ENCODE data around the gene RBM38. TPM values are rescaled to one million over a fixed set of nuclear protein-coding genes. Genes with fewer than 3 reads are reported as not detected.

RBM38 gene
- total and polyA plus RNA-seq, 10 of the 15 experiments (the other 5 are each of a cell fraction or from before 2014, with no cell fraction given), result 0.32 to 118 (median 25.2) TPM

DNA sequence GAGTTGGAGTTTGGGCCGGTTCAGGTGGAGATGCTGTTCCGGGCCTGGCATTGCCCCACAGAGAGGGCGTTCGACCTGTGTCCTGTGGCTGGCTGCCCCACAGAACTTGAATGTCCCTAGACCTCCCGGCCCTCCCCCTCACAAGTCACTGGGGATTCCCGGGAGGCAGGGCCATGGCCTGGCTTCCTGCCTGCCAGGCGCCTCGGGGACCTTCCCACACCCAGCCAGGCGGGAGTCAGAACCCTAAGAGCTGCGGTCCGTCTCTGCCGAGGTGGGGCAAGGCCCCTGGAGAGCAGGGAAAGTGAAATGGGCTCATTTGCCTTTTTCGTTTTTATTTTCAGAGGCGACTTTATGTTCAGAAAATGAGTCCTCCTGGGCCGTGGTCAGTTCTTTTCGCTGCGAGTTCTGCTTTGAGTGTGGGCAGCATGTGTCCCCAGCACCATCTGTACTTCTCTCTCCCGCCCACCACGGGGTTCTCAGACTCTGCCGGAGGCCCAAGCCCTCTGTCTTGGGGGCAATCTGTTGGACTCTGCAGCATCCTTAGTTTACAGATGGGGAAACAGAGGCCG, 8.5 kb downstream of the RBM38 start (continued):
- TF ChIP-seq, protein P1, sequence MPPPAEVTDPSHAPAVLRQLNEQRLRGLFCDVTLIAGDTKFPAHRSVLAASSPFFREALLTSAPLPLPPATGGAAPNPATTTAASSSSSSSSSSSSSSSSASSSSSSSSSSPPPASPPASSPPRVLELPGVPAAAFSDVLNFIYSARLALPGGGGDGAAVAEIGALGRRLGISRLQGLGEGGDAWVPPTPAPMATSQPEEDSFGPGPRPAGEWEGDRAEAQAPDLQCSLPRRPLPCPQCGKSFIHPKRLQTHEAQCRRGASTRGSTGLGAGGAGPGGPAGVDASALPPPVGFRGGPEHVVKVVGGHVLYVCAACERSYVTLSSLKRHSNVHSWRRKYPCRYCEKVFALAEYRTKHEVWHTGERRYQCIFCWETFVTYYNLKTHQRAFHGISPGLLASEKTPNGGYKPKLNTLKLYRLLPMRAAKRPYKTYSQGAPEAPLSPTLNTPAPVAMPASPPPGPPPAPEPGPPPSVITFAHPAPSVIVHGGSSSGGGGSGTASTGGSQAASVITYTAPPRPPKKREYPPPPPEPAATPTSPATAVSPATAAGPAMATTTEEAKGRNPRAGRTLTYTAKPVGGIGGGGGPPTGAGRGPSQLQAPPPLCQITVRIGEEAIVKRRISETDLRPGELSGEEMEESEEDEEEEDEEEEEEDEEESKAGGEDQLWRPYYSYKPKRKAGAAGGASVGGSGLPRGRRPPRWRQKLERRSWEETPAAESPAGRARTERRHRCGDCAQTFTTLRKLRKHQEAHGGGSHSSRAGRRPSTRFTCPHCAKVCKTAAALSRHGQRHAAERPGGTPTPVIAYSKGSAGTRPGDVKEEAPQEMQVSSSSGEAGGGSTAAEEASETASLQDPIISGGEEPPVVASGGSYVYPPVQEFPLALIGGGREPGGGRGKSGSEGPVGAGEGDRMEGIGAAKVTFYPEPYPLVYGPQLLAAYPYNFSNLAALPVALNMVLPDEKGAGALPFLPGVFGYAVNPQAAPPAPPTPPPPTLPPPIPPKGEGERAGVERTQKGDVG (CRISPR knock-in tag; IDR thresholded peaks at IDR 0.05), result no peak
- TF ChIP-seq NRF1 (conservative IDR thresholded peaks at IDR 0.05; ENCODE audit: low read depth, low read length) (no peak), RAD51 (IDR thresholded peaks at IDR 0.05) (no peak), SMAD1 (IDR thresholded peaks at IDR 0.05; ENCODE audit: low read depth, partially characterized antibody) (peak; percentile 18), MEF2B (IDR thresholded peaks at IDR 0.05; ENCODE audit: partially characterized antibody, poor library complexity, severe bottlenecking) (peak; percentile 90), GATAD2B (conservative IDR thresholded peaks at IDR 0.05; ENCODE audit: low read depth) (peak; percentile 80), TBL1XR1 (IDR thresholded peaks at IDR 0.05; ENCODE audit: low read depth, low read length) (peak; percentile 90), SMARCA5 (IDR thresholded peaks at IDR 0.05) (no peak)

DNA sequence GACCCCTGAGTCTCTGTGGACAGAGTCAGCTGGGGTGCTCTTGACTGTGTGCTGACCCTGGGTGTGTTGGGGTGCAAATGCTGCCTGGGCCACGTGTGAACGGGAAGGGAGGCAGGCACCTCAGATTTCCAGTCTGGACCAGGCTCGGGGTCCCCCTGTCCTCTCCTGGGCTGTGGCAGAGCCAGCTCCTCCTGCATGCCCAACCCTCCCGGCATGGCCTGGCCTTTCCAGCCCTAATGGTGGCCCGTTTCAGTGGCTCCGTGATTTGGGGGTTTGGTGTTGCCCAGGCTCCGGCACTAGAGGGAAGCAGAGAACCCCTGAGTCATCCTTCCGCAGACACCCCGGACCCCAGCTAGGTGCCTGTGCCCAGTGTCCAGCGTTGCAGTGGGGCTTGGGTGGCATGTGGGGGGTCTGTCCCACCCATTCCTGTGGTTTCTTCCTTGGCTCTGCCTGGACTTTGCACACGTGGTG, 9.1 kb downstream of the RBM38 start:
- peak; percentile 33 for ATAC-seq
- ChIA-PET SMC1A (ENCODE audit: uncharacterized antibody, unreplicated experiment) (interaction anchor here (0.7 to 4.7 kb wide), 15 partner anchors 10 to 219 kb away, joined by 3 to 29 read pairs (median 5); partner anchors contain the start of gene RBM38), CTCF (interaction anchor here (0.6 to 4.4 kb wide), 11 partner anchors 11 to 102 kb away, joined by 3 to 28 read pairs (median 8); no protein-coding TSS in a partner anchor), POLR2A (interaction anchor here (1.2 to 6.9 kb wide), 4 partner anchors 11 to 76 kb away, joined by 4 to 58 read pairs (median 12); partner anchors contain the start of gene RBM38), RAD21 (ENCODE audit: unreplicated experiment) (interaction anchor here (0.7 to 4.8 kb wide), 13 partner anchors 10 to 106 kb away, joined by 3 to 52 read pairs (median 4); partner anchors contain the start of gene RBM38)
- intact Hi-C loops (cut with micrococcal nuclease; ENCODE audit: unreplicated experiment), result loop anchor here (1.0 kb wide), 1 partner anchor 95 kb away; no protein-coding TSS in a partner anchor
- 3% methylated on average over 9 of the region's 11 CpGs for WGBS (ENCODE audit: insufficient coverage, insufficient replicate concordance, low lambda C conversion rate, missing lambda C conversion rate)
- Histone ChIP-seq H3K79me2 (ENCODE audit: control insufficient read depth, insufficient read depth, low read length) (peaks cover 76% of the 10 kb centered on the region), H3K27me3 (replicated peaks in 1 of 2; ENCODE audit: control insufficient read depth in 2 of 2, insufficient read depth in 2 of 2, low read length in 1 of 2) (no peaks in the 10 kb centered on the region), H3K4me2 (ENCODE audit: control insufficient read depth, insufficient read depth) (peak overlapping the region; percentile 99), H3K4me3 (peak overlapping the region; percentile 72), H3K9ac (ENCODE audit: control insufficient read depth, insufficient read depth, low read length) (peak overlapping the region; percentile 77), H3K36me3 (ENCODE audit: control insufficient read depth in 2 of 2, insufficient read depth in 2 of 2, low read length in 1 of 2) (peaks cover 35 to 38% of the 10 kb centered on the region in 2 experiments), H2AFZ (ENCODE audit: control insufficient read depth, low read depth, low read length) (no peak overlapping the region), H4K20me1 (ENCODE audit: control insufficient read depth, insufficient read depth) (peaks cover 3% of the 10 kb centered on the region), H3K9me3 (replicated peaks; ENCODE audit: control insufficient read depth, insufficient read depth, low read length) (no peaks in the 10 kb centered on the region), H3K4me1 (ENCODE audit: control insufficient read depth, insufficient read depth, low read length) (peaks cover 53% of the 10 kb centered on the region), H3K27ac (ENCODE audit: control insufficient read depth, insufficient read depth) (peak overlapping the region; percentile 97)
- FAIRE-seq, result no peak
- BruUV-seq (replicated peaks), result no TSS peak
- DNase-seq (ENCODE audit: low read depth, low spot score), result no peak
- in situ Hi-C loops (cut with MboI), result loop anchor here (5.0 kb wide), 1 partner anchor 82 kb away; no protein-coding TSS in a partner anchor
- TF ChIP-seq, protein P2, sequence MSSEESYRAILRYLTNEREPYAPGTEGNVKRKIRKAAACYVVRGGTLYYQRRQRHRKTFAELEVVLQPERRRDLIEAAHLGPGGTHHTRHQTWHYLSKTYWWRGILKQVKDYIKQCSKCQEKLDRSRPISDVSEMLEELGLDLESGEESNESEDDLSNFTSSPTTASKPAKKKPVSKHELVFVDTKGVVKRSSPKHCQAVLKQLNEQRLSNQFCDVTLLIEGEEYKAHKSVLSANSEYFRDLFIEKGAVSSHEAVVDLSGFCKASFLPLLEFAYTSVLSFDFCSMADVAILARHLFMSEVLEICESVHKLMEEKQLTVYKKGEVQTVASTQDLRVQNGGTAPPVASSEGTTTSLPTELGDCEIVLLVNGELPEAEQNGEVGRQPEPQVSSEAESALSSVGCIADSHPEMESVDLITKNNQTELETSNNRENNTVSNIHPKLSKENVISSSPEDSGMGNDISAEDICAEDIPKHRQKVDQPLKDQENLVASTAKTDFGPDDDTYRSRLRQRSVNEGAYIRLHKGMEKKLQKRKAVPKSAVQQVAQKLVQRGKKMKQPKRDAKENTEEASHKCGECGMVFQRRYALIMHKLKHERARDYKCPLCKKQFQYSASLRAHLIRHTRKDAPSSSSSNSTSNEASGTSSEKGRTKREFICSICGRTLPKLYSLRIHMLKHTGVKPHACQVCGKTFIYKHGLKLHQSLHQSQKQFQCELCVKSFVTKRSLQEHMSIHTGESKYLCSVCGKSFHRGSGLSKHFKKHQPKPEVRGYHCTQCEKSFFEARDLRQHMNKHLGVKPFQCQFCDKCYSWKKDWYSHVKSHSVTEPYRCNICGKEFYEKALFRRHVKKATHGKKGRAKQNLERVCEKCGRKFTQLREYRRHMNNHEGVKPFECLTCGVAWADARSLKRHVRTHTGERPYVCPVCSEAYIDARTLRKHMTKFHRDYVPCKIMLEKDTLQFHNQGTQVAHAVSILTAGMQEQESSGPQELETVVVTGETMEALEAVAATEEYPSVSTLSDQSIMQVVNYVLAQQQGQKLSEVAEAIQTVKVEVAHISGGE (CRISPR knock-in tag; IDR thresholded peaks at IDR 0.05), result no peak
- TF ChIP-seq YY1 (IDR thresholded peaks at IDR 0.05; ENCODE audit: low read depth, low read length), result peak; percentile 80
- TF ChIP-seq, protein P3, sequence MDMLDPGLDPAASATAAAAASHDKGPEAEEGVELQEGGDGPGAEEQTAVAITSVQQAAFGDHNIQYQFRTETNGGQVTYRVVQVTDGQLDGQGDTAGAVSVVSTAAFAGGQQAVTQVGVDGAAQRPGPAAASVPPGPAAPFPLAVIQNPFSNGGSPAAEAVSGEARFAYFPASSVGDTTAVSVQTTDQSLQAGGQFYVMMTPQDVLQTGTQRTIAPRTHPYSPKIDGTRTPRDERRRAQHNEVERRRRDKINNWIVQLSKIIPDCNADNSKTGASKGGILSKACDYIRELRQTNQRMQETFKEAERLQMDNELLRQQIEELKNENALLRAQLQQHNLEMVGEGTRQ (IDR thresholded peaks at IDR 0.05; ENCODE audit: borderline replicate concordance, low read depth, low read length), result no peak
- no peak for TF ChIP-seq HDAC2 (IDR thresholded peaks at IDR 0.05)
- 0 out of 2 replicates have a peak, but pooled peaks have one; percentile 42 for TF ChIP-seq TARDBP (IDR thresholded peaks at IDR 0.05; ENCODE audit: borderline replicate concordance)
- TF ChIP-seq NFYA (IDR thresholded peaks at IDR 0.05; ENCODE audit: borderline replicate concordance, low read depth, low read length), result no peak

Measured in GM12878 (cell line).